ENCODE data around the gene NCAPD2. TPM values are rescaled to one million over a fixed set of nuclear protein-coding genes. Genes with fewer than 3 reads are reported as not detected.
A peak's percentile ranks its signal among the peaks of the same experiment; 100 is the strongest.
"Not testable (repeated sequence)": the region's sequence is repeated elsewhere in the genome, so short reads cannot be mapped to it uniquely, and the experiment has no call there.

The NCAPD2 gene
- total RNA-seq, 6 experiments from 2014 or later, result 42.2 to 75.9 (median 65.4) TPM

DNA sequence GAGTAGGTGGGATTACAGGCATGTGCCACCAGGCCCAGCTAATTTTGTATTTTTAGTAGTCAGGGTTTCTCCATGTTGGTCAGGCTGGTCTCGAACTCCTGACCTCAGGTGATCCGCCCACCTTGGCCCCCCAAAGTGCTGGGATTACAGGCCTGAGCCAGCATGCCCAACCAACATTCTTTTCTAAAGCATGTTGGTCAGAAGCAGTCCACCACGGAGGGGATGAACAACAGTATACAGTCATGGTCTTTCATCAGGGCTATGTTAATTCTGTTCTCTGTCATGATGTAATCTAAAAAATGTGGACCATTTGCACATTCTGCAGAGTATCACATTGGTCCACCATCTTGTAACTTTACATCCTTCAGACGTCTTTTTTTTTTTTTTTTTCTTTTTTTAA is 4.5 kb upstream of the NCAPD2 start:
- H3K9me3 Mint-ChIP-seq, result no peaks in the 10 kb centered on the region
- no peak overlapping the region for H3K27ac Mint-ChIP-seq
- no peak overlapping the region for H3K4me3 Mint-ChIP-seq
- DNase-seq, result no peak
- peaks cover 6% of the 10 kb centered on the region; the same call in 1 of the 2 replicates for H3K27me3 Mint-ChIP-seq (ENCODE audit: insufficient read depth)
- H3K4me1 Mint-ChIP-seq (ENCODE audit: low read depth), result peaks cover 13% of the 10 kb centered on the region
- no peak for TF ChIP-seq CTCF (IDR thresholded peaks at IDR 0.05)
- peaks cover 14% of the 10 kb centered on the region for H3K36me3 Mint-ChIP-seq (ENCODE audit: low read depth)

- DNase-seq; H3K27me3 Mint-ChIP-seq (ENCODE audit: insufficient read depth); H3K27ac Mint-ChIP-seq; H3K9me3 Mint-ChIP-seq; H3K4me3 Mint-ChIP-seq: not testable (repeated sequence)
- peaks cover 22% of the 10 kb centered on the region for H3K36me3 Mint-ChIP-seq (ENCODE audit: low read depth)
- peaks cover 25% of the 10 kb centered on the region for H3K4me1 Mint-ChIP-seq (ENCODE audit: low read depth)
These were observed 3.2 kb upstream of the NCAPD2 start for GRCh38 chr12:6490673-6491072.

DNA sequence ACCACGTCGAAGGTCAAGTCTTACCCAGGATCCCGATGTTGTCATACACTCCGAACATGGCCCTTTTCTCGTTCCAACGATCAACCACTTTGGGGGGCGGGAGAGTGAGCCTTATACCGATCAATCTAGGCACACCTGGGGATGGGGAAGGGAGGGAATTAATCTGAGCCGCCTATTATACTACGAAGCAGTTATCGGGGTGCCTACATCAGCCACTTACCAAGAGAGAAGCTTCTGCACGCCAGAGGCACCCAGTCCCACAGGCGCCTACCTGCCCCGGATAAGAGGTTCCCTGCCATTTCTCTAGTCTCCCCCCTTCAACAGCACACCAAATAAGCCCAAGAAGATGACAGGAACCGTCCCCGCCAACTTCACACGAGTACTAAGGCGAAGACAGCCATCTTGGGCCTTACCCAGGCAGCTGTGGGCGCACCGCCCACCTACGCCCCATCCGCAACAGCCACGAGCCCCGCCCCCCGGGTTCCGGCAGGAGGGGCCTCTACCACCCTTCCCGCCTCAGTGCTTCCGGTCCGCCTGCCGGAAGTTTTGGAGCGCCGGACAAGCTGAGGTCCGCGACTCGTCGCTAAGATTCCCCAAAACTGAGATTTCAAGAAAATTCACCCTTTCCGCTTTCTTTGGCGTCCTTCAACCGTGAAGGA is 935 bp upstream of the NCAPD2 start, which contains the start of gene MRPL51:
TSS of gene MRPL51 (minus strand) at position 425 of the 659 bp plus-strand sequence. CDS start at position 299, 126 bp downstream.
- Mint-ChIP-seq H3K36me3 (ENCODE audit: low read depth) (peaks cover 22% of the 10 kb centered on the region), H3K9me3 (no peaks in the 10 kb centered on the region), H3K4me1 (ENCODE audit: low read depth) (peaks cover 26% of the 10 kb centered on the region), H3K27ac (peak within 1 kb of the TSS; percentile 98), H3K27me3 (ENCODE audit: insufficient read depth) (0 out of 2 replicates have a peak, but pooled peaks cover 5% of the 10 kb centered on the region), H3K4me3 (peak within 1 kb of the TSS; percentile 99)
- peak; percentile 81 for DNase-seq
- no peak for TF ChIP-seq CTCF (IDR thresholded peaks at IDR 0.05)

DNA sequence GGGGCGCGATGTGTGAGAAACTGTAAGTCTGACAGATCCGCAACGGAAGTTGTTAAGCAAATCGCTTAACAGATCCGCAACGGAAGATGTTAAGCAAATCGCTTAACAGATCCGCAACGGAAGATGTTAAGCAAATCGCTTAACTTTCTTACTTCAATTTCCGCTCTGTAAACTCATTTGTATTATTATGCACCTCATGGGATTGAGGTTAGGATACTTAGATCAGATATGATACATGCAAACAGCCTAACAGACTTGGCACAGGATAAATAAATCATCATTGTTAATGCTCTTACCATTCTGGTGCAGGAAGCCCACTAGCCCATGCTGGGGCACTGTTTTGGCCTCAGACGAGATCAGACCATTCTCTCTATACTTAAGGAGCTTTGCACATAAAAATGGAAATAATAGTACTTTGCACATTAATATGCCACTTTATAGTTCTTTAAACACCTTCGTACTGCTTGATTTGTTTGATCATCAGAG is 399 bp downstream of the NCAPD2 start:
- H3K4me3 Mint-ChIP-seq, result peak overlapping the region; percentile 99
- peak overlapping the region; percentile 95 for H3K27ac Mint-ChIP-seq
- peak; percentile 42; the same call in 1 of the 2 replicates for TF ChIP-seq CTCF (IDR thresholded peaks at IDR 0.05)
- H3K27me3 Mint-ChIP-seq (ENCODE audit: insufficient read depth), result 0 out of 2 replicates have a peak, but pooled peaks cover 3% of the 10 kb centered on the region
- H3K9me3 Mint-ChIP-seq, result no peaks in the 10 kb centered on the region
- DNase-seq, result peak; percentile 19
- H3K4me1 Mint-ChIP-seq (ENCODE audit: low read depth), result peaks cover 26% of the 10 kb centered on the region
- peaks cover 22% of the 10 kb centered on the region for H3K36me3 Mint-ChIP-seq (ENCODE audit: low read depth)

GRCh38 chr12:6494968-6495367 is 1.1 kb downstream of the NCAPD2 start:
- Mint-ChIP-seq H3K27me3 (ENCODE audit: insufficient read depth) (0 out of 2 replicates have a peak, but pooled peaks cover 3% of the 10 kb centered on the region), H3K27ac (peak overlapping the region; percentile 95), H3K4me3 (peak overlapping the region; percentile 99), H3K36me3 (ENCODE audit: low read depth) (peaks cover 22% of the 10 kb centered on the region), H3K4me1 (ENCODE audit: low read depth) (peaks cover 26% of the 10 kb centered on the region), H3K9me3 (no peaks in the 10 kb centered on the region)
- TF ChIP-seq CTCF (IDR thresholded peaks at IDR 0.05), result no peak
- no peak for DNase-seq

GRCh38 chr12:6497291-6497690 is 3.4 kb downstream of the NCAPD2 start:
- peaks cover 18% of the 10 kb centered on the region for H3K4me1 Mint-ChIP-seq (ENCODE audit: low read depth)
- not testable (repeated sequence) for H3K27ac Mint-ChIP-seq; DNase-seq; H3K27me3 Mint-ChIP-seq (ENCODE audit: insufficient read depth); H3K4me3 Mint-ChIP-seq; H3K9me3 Mint-ChIP-seq
- peaks cover 15% of the 10 kb centered on the region for H3K36me3 Mint-ChIP-seq (ENCODE audit: low read depth)

Data from HFFc6 (cell line).